Transverse colon (tissue), 4 donors: ENCODE data around the gene FAM120B. TPM values are rescaled to one million over a fixed set of nuclear protein-coding genes. Genes with fewer than 3 reads are reported as not detected.
A peak's percentile ranks its signal among the peaks of the same experiment; 100 is the strongest.

Experiments used
- DNase-seq: peaks from one replicate; pipeline ENCODE4 v3.0.0-alpha.2; 2019
- H3K27ac ChIP-seq, 4 donors: fragments of 200-600 bp; sonication (generic); 2 replicates each; pipeline ENCODE4 v1.5.1; 2016 to 2018; ENCODE audit warnings: inconsistent platforms in 4 of 4
- H3K27me3 ChIP-seq: fragments of 200-600 bp; sonication (generic); 2 replicates; pipeline ENCODE4 v1.5.1; 2017; ENCODE audit warnings: inconsistent platforms
- H3K36me3 ChIP-seq, 4 donors: fragments of 200-600 bp; sonication (generic); 2 replicates each; pipeline ENCODE4 v1.5.1; 2017 to 2019; ENCODE audit warnings: inconsistent platforms in 4 of 4
- H3K4me1 ChIP-seq, 4 donors: fragments of 200-600 bp; sonication (generic); 2 replicates each; pipeline ENCODE4 v1.5.1; 2017 to 2020; ENCODE audit warnings: inconsistent platforms in 4 of 4
- H3K4me3 ChIP-seq, 4 donors: fragments of 200-600 bp; sonication (generic); 1 replicate in 1 of 4; 2 replicates in 3 of 4; pipeline versions ENCODE4 v1.5.1 to v1.6.1; 2017 to 2019; ENCODE audit warnings: inconsistent platforms in 4 of 4
- H3K9me3 ChIP-seq, 2 donors: fragments of 200-600 bp; sonication (generic); 2 replicates each; pipeline ENCODE4 v1.5.1; 2017 to 2019; ENCODE audit warnings: inconsistent platforms in 2 of 2
- CTCF ChIP-seq, 5 experiments: fragments of 200-600 bp in 3 of 5; fragments of 450-650 bp in 2 of 5; sonication (generic) in 3 of 5; IDR thresholded peaks; 1 replicate in 2 of 5; 2 replicates in 3 of 5; pipeline ENCODE4 v1.5.1; 2016 to 2017; ENCODE audit warnings: antibody characterized with exemption in 5 of 5, inconsistent platforms in 3 of 5, mild to moderate bottlenecking in 2 of 5, moderate library complexity in 1 of 5
- EP300 ChIP-seq: sonication (generic); formaldehyde crosslinking; IDR thresholded peaks from one replicate; pipeline ENCODE4 v1.6.1; 2017; ENCODE audit warnings: antibody characterized with exemption, low read depth
- POLR2A ChIP-seq: fragments of 450-650 bp; IDR thresholded peaks from one replicate; pipeline ENCODE4 v1.6.1; 2016; ENCODE audit warnings: antibody characterized with exemption, mild to moderate bottlenecking, moderate library complexity
- POLR2AphosphoS5 ChIP-seq, 3 donors: sonication (generic); formaldehyde crosslinking; IDR thresholded peaks; one replicate each; pipeline ENCODE4 v1.6.1; 2016; ENCODE audit warnings: antibody characterized with exemption in 3 of 3
- WGBS, 2 donors: methylation state at CpG; one replicate each; pipeline ENCODE4 v1.1.5; 2018; ENCODE audit warnings: low coverage in 1 of 2; 5-methylcytosine and 5-hydroxymethylcytosine counted together
- in situ Hi-C, 4 donors: fragments of 200-750 bp; cut with MboI; loops; one replicate each; pipeline versions ENCODE4 v1.15.0 to v1.15.1; 2017; ENCODE audit warnings: low sequenced_read_pairs in 3 of 4, low pct_ligation_motif_present in 1 of 4, low pct_unique_long_range_greater_than_20kb in 1 of 4
- intact Hi-C: fragments of 100-400 bp; cut with DNase I; formaldehyde crosslinking; loops from one replicate; pipeline ENCODE4 v1.15.1; 2023; ENCODE audit warnings: low total_unique reads
- total RNA-seq, 4 donors: library from RNA; depleted of rRNA; stranded (reverse); fragments of >200 nt; gene quantifications; one replicate each; pipeline ENCODE4 v1.1.0, GENCODE V29; 2016

Gene FAM120B
- total RNA-seq, 4 donors from 2014 or later = 24.7 to 35.9 (median 26.7) TPM

GRCh38 chr6:170296746-170297575, 9.6 kb upstream of the FAM120B start:
- 9 to 28% methylated on average over 3 to 63 of the region's 67 CpGs for WGBS, 2 donors
- Histone ChIP-seq H3K27ac (peak overlapping the region; percentile 39 to 77 (median 46)), H3K4me1 (peaks cover 12 to 42% (median 39%) of the 10 kb centered on the region in 4 donors), H3K36me3 (no peaks in the 10 kb centered on the region), H3K4me3 (peak overlapping the region in 3 of 4 donors; percentile 35 to 53 (median 50)), H3K27me3 (peaks cover 80% of the 10 kb centered on the region), H3K9me3 (no peaks in the 10 kb centered on the region)
- in situ Hi-C loops = no loop called here
- no peak for DNase-seq
- TF ChIP-seq EP300 (no peak), POLR2AphosphoS5 (IDR thresholded peaks at IDR 0.05) (peak in 1 of 3 donors; percentile 16)
- intact Hi-C loops = no loop called here

- intact Hi-C loops (no loop called here), in situ Hi-C loops (no loop called here)
- Histone ChIP-seq H3K9me3 (no peaks in the 10 kb centered on the region), H3K4me3 (no peak overlapping the region), H3K36me3 (no peaks in the 10 kb centered on the region), H3K27ac (peak overlapping the region in 2 of 4 donors; percentile 45 to 77), H3K4me1 (peaks cover 12 to 34% (median 31%) of the 10 kb centered on the region in 4 donors), H3K27me3 (peaks cover 72% of the 10 kb centered on the region)
- TF ChIP-seq POLR2A (no peak), EP300 (no peak), CTCF (IDR thresholded peaks at IDR 0.05) (no peak), POLR2AphosphoS5 (IDR thresholded peaks at IDR 0.05) (no peak)
- 39 to 43% methylated on average over 10 to 11 of the region's 11 CpGs for WGBS, 2 donors
- no peak for DNase-seq
Observed at GRCh38 chr6:170297576-170298330, 8.8 kb upstream of the FAM120B start.

- in situ Hi-C loops = no loop called here
- H3K27me3 ChIP-seq = peaks cover 63% of the 10 kb centered on the region
- H3K9me3 ChIP-seq = no peaks in the 10 kb centered on the region
- peaks cover 12 to 29% (median 26%) of the 10 kb centered on the region in 4 donors for H3K4me1 ChIP-seq
- H3K36me3 ChIP-seq = no peaks in the 10 kb centered on the region
- DNase-seq = no peak
- H3K4me3 ChIP-seq = no peak overlapping the region
- intact Hi-C loops = no loop called here
- WGBS, 2 donors = 100% methylated on average over 1 of the region's 1 CpG
- TF ChIP-seq POLR2A (no peak), POLR2AphosphoS5 (IDR thresholded peaks at IDR 0.05) (no peak), EP300 (no peak), CTCF (IDR thresholded peaks at IDR 0.05) (no peak)
- no peak overlapping the region for H3K27ac ChIP-seq
Observed at GRCh38 chr6:170298688-170299087, 7.9 kb upstream of the FAM120B start.

- H3K4me1 ChIP-seq = peaks cover 0 to 22% (median 18%) of the 10 kb centered on the region in 4 donors
- in situ Hi-C loops = no loop called here
- no peaks in the 10 kb centered on the region for H3K9me3 ChIP-seq
- 64% methylated on average over 1 of the region's 1 CpG; no CpG with 5 or more reads in 1 of the 2 donors for WGBS, 2 donors
- H3K4me3 ChIP-seq = no peak overlapping the region
- TF ChIP-seq POLR2AphosphoS5 (IDR thresholded peaks at IDR 0.05) = no peak
- no peak for TF ChIP-seq CTCF (IDR thresholded peaks at IDR 0.05)
- no peak for TF ChIP-seq POLR2A
- no peak for TF ChIP-seq EP300
- DNase-seq = no peak
- no peak overlapping the region for H3K27ac ChIP-seq
- peaks cover 38% of the 10 kb centered on the region for H3K27me3 ChIP-seq
- intact Hi-C loops = no loop called here
- no peaks in the 10 kb centered on the region for H3K36me3 ChIP-seq
Observed at GRCh38 chr6:170301184-170301583, 5.4 kb upstream of the FAM120B start.
